ENCODE measurements around the gene VIT.

The VIT gene

GRCh38 chr2:36713310-36713709, 16.8 kb downstream of the VIT start:
- no peaks in the 10 kb centered on the region for H3K36me3 ChIP-seq
- H3K27ac ChIP-seq, result no peak overlapping the region
- DNase-seq, result no peak
- peaks cover 0 to 8% (median 7%) of the 10 kb centered on the region in 3 donors for H3K9me3 ChIP-seq
- intact Hi-C loops (cut with DNase I; ENCODE audit: low total_unique reads), result no loop called here
- peaks cover 0 to 4% of the 10 kb centered on the region in 2 donors for H3K27me3 ChIP-seq
- H3K4me3 ChIP-seq, result no peak overlapping the region
- H3K4me1 ChIP-seq, result no peaks in the 10 kb centered on the region
- no peak for TF ChIP-seq CTCF (IDR thresholded peaks at IDR 0.05)

GRCh38 chr2:36716111-36716510, 19.6 kb downstream of the VIT start:
- no peak for DNase-seq
- Histone ChIP-seq H3K9me3 (peaks cover 0 to 10% (median 6%) of the 10 kb centered on the region in 3 donors), H3K36me3 (no peaks in the 10 kb centered on the region), H3K4me3 (no peak overlapping the region), H3K27me3 (no peaks in the 10 kb centered on the region), H3K27ac (no peak overlapping the region), H3K4me1 (no peaks in the 10 kb centered on the region)
- intact Hi-C loops (cut with DNase I; ENCODE audit: low total_unique reads), result no loop called here
- TF ChIP-seq CTCF (IDR thresholded peaks at IDR 0.05), result no peak

- H3K9me3 ChIP-seq, result peaks cover 0 to 10% (median 3%) of the 10 kb centered on the region in 3 donors
- H3K4me1 ChIP-seq, result no peaks in the 10 kb centered on the region
- no peak overlapping the region for H3K27ac ChIP-seq
- no peak for TF ChIP-seq CTCF (IDR thresholded peaks at IDR 0.05)
- DNase-seq, result no peak
- H3K27me3 ChIP-seq, result no peaks in the 10 kb centered on the region
- H3K4me3 ChIP-seq, result no peak overlapping the region
- no peaks in the 10 kb centered on the region for H3K36me3 ChIP-seq
- intact Hi-C loops (cut with DNase I; ENCODE audit: low total_unique reads), result no loop called here
Observed at GRCh38 chr2:36717603-36718266, 21.2 kb downstream of the VIT start.

- H3K27ac ChIP-seq, result no peak overlapping the region
- peaks cover 0 to 3% (median 0%) of the 10 kb centered on the region in 4 donors for H3K4me1 ChIP-seq
- DNase-seq, result no peak
- no peak overlapping the region for H3K4me3 ChIP-seq
- H3K36me3 ChIP-seq, result no peaks in the 10 kb centered on the region
- intact Hi-C loops (cut with DNase I; ENCODE audit: low total_unique reads), result no loop called here
- peaks cover 0 to 5% (median 0%) of the 10 kb centered on the region in 3 donors for H3K9me3 ChIP-seq
- peaks cover 0 to 4% of the 10 kb centered on the region in 2 donors for H3K27me3 ChIP-seq
- no peak for TF ChIP-seq CTCF (IDR thresholded peaks at IDR 0.05)
Observed at GRCh38 chr2:36727550-36727949, 31.0 kb downstream of the VIT start.

- peaks cover 0 to 5% (median 0%) of the 10 kb centered on the region in 3 donors for H3K9me3 ChIP-seq
- no peaks in the 10 kb centered on the region for H3K36me3 ChIP-seq
- intact Hi-C loops (cut with DNase I; ENCODE audit: low total_unique reads), result no loop called here
- peaks cover 0 to 3% (median 0%) of the 10 kb centered on the region in 4 donors for H3K4me1 ChIP-seq
- no peak overlapping the region for H3K27ac ChIP-seq
- no peak for DNase-seq
- H3K4me3 ChIP-seq, result no peak overlapping the region
- TF ChIP-seq CTCF (IDR thresholded peaks at IDR 0.05), result no peak
- H3K27me3 ChIP-seq, result peaks cover 0 to 4% of the 10 kb centered on the region in 2 donors
Observed at GRCh38 chr2:36729067-36729466, 32.6 kb downstream of the VIT start.
